ENCODE data around the gene SLC4A7. TPM values are rescaled to one million over a fixed set of nuclear protein-coding genes. Genes with fewer than 3 reads are reported as not detected.
A peak's percentile ranks its signal among the peaks of the same experiment; 100 is the strongest.

The SLC4A7 gene
- total and polyA plus RNA-seq, 2 donors (not counting 1 experiment from before 2014, with no cell fraction given) = 9.4 to 46.9 TPM

DNA sequence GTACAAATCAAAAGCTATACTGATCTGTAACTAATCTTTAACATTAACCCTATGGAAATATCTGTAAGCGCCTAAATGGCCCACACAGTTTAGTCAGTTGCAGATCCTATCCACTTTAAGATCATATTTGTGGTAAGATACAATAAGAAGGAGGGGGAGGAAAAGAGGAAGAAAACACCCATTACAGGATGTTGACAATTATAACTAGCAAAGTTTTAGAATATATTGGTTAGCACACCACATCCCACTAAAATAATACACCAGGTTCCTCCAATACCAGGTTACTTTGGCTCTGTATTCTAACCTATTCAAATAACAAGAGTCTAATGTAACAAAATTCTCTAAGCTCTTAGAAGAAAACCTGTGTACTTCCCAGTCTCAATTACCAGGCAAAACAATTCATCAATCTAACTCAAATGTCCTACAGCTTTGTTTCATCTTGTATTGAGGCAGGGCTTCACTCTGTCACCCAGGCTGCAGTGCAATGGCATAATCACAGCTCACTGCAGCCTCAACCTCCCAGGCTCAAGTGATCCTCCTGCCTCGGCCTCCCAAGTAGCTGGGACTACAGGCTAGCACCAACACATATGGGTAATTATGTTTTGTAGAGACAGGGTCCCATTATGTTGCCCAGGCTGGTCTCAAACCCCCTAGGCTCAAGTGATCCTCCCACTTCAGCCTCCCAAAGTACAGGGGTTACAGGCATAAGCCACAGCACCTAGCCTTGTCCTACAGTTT is 4.2 kb downstream of the SLC4A7 start:
- DNase-seq (peak; percentile 29), ATAC-seq (ENCODE audit: low read depth) (no peak)
- Histone ChIP-seq H2AFZ (ENCODE audit: insufficient read depth, low read depth, low read length, poor library complexity, severe bottlenecking) (no peak overlapping the region), H3K9me3 (ENCODE audit: control extremely low read depth in 1 of 3, control insufficient read depth in 2 of 3, insufficient read depth in 1 of 3, low read length in 2 of 3) (peaks cover 0 to 6% (median 1%) of the 10 kb centered on the region in 3 donors), H3K4me1 (ENCODE audit: control insufficient read depth in 2 of 2, insufficient read depth in 2 of 2, low read length in 2 of 2) (peaks cover 48 to 54% of the 10 kb centered on the region in 2 donors), H3K27ac (ENCODE audit: low read length in 2 of 2) (peak overlapping the region; percentile 39 to 65), H3K4me3 (ENCODE audit: control extremely low read depth in 1 of 5, extremely low read depth in 1 of 5, insufficient read depth in 1 of 5, low read depth in 2 of 5, low read length in 4 of 5) (peak overlapping the region in 1 of 5 experiments; percentile 34), H3K9ac (ENCODE audit: low read length) (peak overlapping the region; percentile 34), H3K36me3 (replicated peaks in 1 of 2; ENCODE audit: control extremely low read depth in 1 of 2, control insufficient read depth in 1 of 2, extremely low read depth in 1 of 2, insufficient read depth in 2 of 2, low read length in 1 of 2) (peaks cover 0 to 2% of the 10 kb centered on the region in 2 experiments), H3K27me3 (replicated peaks in 1 of 4; ENCODE audit: control extremely low read depth in 1 of 4, control insufficient read depth in 3 of 4, insufficient read depth in 4 of 4, low read length in 3 of 4) (no peaks in the 10 kb centered on the region), H3K79me2 (ENCODE audit: control insufficient read depth, insufficient read depth, low read length) (peaks cover 91% of the 10 kb centered on the region), H4K20me1 (ENCODE audit: control insufficient read depth, insufficient read depth, low read length, poor library complexity, severe bottlenecking) (peaks cover 9% of the 10 kb centered on the region), H3K4me2 (replicated peaks; ENCODE audit: low read depth, low read length, poor library complexity, severe bottlenecking) (peak overlapping the region; percentile 97)
- peak overlapping the region; percentile 27 for H3K27ac Mint-ChIP-seq
- H3K4me3 Mint-ChIP-seq = peak overlapping the region; percentile 70
- POLR2A ChIA-PET = no interaction called here
- H3K9me3 Mint-ChIP-seq (ENCODE audit: insufficient read depth) = peaks cover 5% of the 10 kb centered on the region
- H3K4me1 Mint-ChIP-seq = peaks cover 64% of the 10 kb centered on the region
- TF ChIP-seq, protein P1, sequence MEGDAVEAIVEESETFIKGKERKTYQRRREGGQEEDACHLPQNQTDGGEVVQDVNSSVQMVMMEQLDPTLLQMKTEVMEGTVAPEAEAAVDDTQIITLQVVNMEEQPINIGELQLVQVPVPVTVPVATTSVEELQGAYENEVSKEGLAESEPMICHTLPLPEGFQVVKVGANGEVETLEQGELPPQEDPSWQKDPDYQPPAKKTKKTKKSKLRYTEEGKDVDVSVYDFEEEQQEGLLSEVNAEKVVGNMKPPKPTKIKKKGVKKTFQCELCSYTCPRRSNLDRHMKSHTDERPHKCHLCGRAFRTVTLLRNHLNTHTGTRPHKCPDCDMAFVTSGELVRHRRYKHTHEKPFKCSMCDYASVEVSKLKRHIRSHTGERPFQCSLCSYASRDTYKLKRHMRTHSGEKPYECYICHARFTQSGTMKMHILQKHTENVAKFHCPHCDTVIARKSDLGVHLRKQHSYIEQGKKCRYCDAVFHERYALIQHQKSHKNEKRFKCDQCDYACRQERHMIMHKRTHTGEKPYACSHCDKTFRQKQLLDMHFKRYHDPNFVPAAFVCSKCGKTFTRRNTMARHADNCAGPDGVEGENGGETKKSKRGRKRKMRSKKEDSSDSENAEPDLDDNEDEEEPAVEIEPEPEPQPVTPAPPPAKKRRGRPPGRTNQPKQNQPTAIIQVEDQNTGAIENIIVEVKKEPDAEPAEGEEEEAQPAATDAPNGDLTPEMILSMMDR (IDR thresholded peaks at IDR 0.05) = no peak
- intact Hi-C loops (cut with micrococcal nuclease) = loop anchor here (5.0 to 10.0 kb wide), 2 partner anchors 1695 to 1813 kb away; partner anchors contain the start of gene NGLY1
- H3K27me3 Mint-ChIP-seq = no peaks in the 10 kb centered on the region
- CTCF ChIA-PET = interaction anchor here (1.5 kb wide), 1 partner anchor 12 kb away, joined by 3 read pairs; no protein-coding TSS in a partner anchor
- WGBS (ENCODE audit: insufficient coverage) = no CpG with 5 or more reads among the region's 2 CpGs

DNA sequence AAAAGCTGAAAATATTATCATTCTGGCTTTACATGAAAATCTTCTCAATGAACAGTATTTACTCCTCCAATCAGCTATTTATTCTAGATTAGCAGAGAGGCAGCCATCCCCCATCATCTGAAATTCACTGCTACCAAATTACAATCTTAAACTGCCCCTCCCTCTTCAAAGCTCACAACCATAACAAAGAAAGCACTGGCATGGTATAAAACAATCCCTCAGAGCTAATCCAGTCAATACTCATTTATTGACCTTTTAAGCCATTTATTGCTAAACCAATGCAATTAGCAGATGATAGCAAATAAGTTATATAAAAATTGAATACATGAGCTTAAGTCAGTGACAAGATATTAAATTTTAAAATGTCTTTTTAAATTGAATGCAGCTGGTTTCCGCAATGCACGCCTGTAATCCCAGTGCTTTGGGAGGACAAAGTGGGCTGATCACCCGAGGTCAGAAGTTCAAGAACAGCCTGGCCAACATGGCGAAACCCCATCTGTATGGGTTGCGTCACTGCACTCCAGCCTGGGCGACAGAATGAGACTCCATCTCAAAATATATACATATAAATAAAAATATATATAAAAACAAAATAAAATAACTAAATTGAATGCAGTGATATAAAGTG is 12.1 kb downstream of the SLC4A7 start:
- Histone ChIP-seq H4K20me1 (ENCODE audit: control insufficient read depth, insufficient read depth, low read length, poor library complexity, severe bottlenecking) (peaks cover 22% of the 10 kb centered on the region), H3K27ac (ENCODE audit: low read length in 2 of 2) (no peak overlapping the region), H3K9ac (ENCODE audit: low read length) (no peak overlapping the region), H3K4me3 (ENCODE audit: control extremely low read depth in 1 of 5, extremely low read depth in 1 of 5, insufficient read depth in 1 of 5, low read depth in 2 of 5, low read length in 4 of 5) (no peak overlapping the region), H3K9me3 (ENCODE audit: control extremely low read depth in 1 of 3, control insufficient read depth in 2 of 3, insufficient read depth in 1 of 3, low read length in 2 of 3) (peaks cover 3 to 9% (median 6%) of the 10 kb centered on the region in 3 donors), H3K36me3 (replicated peaks in 1 of 2; ENCODE audit: control extremely low read depth in 1 of 2, control insufficient read depth in 1 of 2, extremely low read depth in 1 of 2, insufficient read depth in 2 of 2, low read length in 1 of 2) (peaks cover 2 to 4% of the 10 kb centered on the region in 2 experiments), H2AFZ (ENCODE audit: insufficient read depth, low read depth, low read length, poor library complexity, severe bottlenecking) (no peak overlapping the region), H3K4me1 (ENCODE audit: control insufficient read depth in 2 of 2, insufficient read depth in 2 of 2, low read length in 2 of 2) (peaks cover 10% of the 10 kb centered on the region in 2 donors), H3K4me2 (replicated peaks; ENCODE audit: low read depth, low read length, poor library complexity, severe bottlenecking) (no peak overlapping the region), H3K27me3 (replicated peaks in 1 of 4; ENCODE audit: control extremely low read depth in 1 of 4, control insufficient read depth in 3 of 4, insufficient read depth in 4 of 4, low read length in 3 of 4) (no peaks in the 10 kb centered on the region), H3K79me2 (ENCODE audit: control insufficient read depth, insufficient read depth, low read length) (peaks cover 96% of the 10 kb centered on the region)
- Mint-ChIP-seq H3K27me3 (no peaks in the 10 kb centered on the region), H3K9me3 (ENCODE audit: insufficient read depth) (peaks cover 4% of the 10 kb centered on the region), H3K4me1 (peaks cover 45% of the 10 kb centered on the region), H3K27ac (peak overlapping the region; percentile 65), H3K4me3 (no peak overlapping the region)
- ATAC-seq (ENCODE audit: low read depth) = no peak
- intact Hi-C loops (cut with micrococcal nuclease) = no loop called here
- 100% methylated on average over 3 of the region's 6 CpGs for WGBS (ENCODE audit: insufficient coverage)
- no peak for TF ChIP-seq EZH2 (IDR thresholded peaks at IDR 0.05; ENCODE audit: borderline replicate concordance, insufficient read depth, low read depth, low read length, poor library complexity, severe bottlenecking)
- TF ChIP-seq, protein P1 (IDR thresholded peaks at IDR 0.05) = no peak
- ChIA-PET POLR2A (interaction anchor here (1.1 to 1.2 kb wide), 2 partner anchors 13 to 15 kb away, joined by 4 to 5 read pairs; partner anchors contain the start of gene SLC4A7), CTCF (interaction anchor here (0.7 to 4.9 kb wide), 7 partner anchors 14 to 209 kb away, joined by 3 to 18 read pairs (median 3); partner anchors contain the start of gene SLC4A7)
- no peak for DNase-seq
